Adrenal gland (tissue), 5 donors: Measurements from ENCODE around the gene NIPAL1.

Source experiments
- CTCF ChIP-seq, 6 experiments: fragments of 450-650 bp in 4 of 6; fragments of 200-600 bp in 2 of 6; sonication (generic) in 1 of 6; IDR thresholded peaks; 1 replicate in 5 of 6; 2 replicates in 1 of 6; pipeline versions ENCODE4 v1.5.1 to v1.8.0; 2016 to 2021; ENCODE audit warnings: antibody characterized with exemption in 6 of 6, mild to moderate bottlenecking in 2 of 6, moderate library complexity in 1 of 6
- POLR2A ChIP-seq, 2 donors: fragments of 450-650 bp; IDR thresholded peaks; one replicate each; pipeline ENCODE4 v1.6.1; 2017; ENCODE audit warnings: antibody characterized with exemption in 2 of 2, mild to moderate bottlenecking in 2 of 2, moderate library complexity in 1 of 2
- donor health status: DM: no; HTN: no; CAD: no.

GRCh38 chr4:48017108-48017571 is 568 bp downstream of the NIPAL1 start:
- TF ChIP-seq CTCF (IDR thresholded peaks at IDR 0.05), result no peak
- TF ChIP-seq POLR2A (IDR thresholded peaks at IDR 0.05), result no peak
